OCI-LY7 (cell line): ENCODE results near the gene EDEM1.

Source experiments
- CTCF ChIP-seq: fragments of 200-600 bp; sonication (generic); conservative IDR thresholded peaks from 2 replicates; pipeline ENCODE4 v1.5.1; 2014; ENCODE audit warnings: mild to moderate bottlenecking, antibody characterized with exemption, low read length, moderate library complexity, mixed read lengths
- EZH2phosphoT487 ChIP-seq: fragments of 200-600 bp; sonication (generic); IDR thresholded peaks from 2 replicates; pipeline ENCODE4 v1.6.1; 2018; ENCODE audit warnings: low read depth, borderline replicate concordance, mild to moderate bottlenecking, mixed run types, antibody characterized with exemption, low read length, moderate library complexity, mixed read lengths

DNA sequence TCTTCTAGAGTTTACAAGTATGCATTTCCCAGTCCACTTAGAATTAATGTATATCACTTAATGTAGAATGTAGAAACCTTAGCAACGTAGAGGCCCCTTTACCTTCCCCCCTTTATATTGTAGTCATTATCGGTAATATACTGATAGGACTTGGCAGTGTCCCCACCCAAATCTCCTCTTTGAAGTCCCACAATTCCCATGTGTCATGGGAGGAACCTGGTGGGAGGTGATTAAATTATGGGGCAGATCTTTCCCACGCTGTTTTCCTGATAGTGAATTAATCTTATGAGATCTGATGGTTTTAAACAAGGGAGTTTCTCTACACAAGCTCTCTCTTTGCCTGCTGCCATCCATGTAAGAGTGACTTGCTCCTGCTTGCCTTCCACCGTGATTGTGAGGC, 34.4 kb upstream of the EDEM1 start:
- TF ChIP-seq CTCF (no peak), EZH2phosphoT487 (no peak)
